H1 (cell line): ENCODE results near the gene NEDD9. TPM values are rescaled to one million over a fixed set of nuclear protein-coding genes. Genes with fewer than 3 reads are reported as not detected.

ENCODE experiments used
- CTCF ChIA-PET: fragments of 300-600 bp; sonication (Branson Sonifier 250); formaldehyde crosslinking; loops from one replicate; lab custom pipeline; 2021; ENCODE audit not compliant: partially characterized antibody; lab: Charles Lee
- POLR2A ChIA-PET: fragments of 300-600 bp; sonication (Branson Sonifier 250); formaldehyde crosslinking; loops from one replicate; lab custom pipeline; 2021; ENCODE audit warnings: inconsistent platforms; ENCODE audit not compliant: partially characterized antibody; lab: Charles Lee
- DNase-seq, 2 experiments: peaks; one replicate each; pipeline versions ENCODE4 v3.0.0 to v3.0.0-alpha.2; 2010 to 2022; ENCODE audit warnings: low spot score in 2 of 2, low read depth in 1 of 2, mixed read lengths in 1 of 2
- FAIRE-seq: peaks from 2 replicates; lab custom pipeline; 2011; peaks lifted over from hg19 to GRCh38; lab: Jason Lieb, UNC
- H2AFZ ChIP-seq: 2 replicates; pipeline ENCODE4 v1.8.1; 2012; ENCODE audit warnings: low read length, inconsistent platforms
- H2AK5ac ChIP-seq: 2 replicates; pipeline ENCODE4 v1.6.1; 2013; ENCODE audit warnings: low read depth, low read length
- H2BK120ac ChIP-seq: replicated peaks from 2 replicates; pipeline ENCODE3; 2013; ENCODE audit warnings: low read depth, low read length, inconsistent platforms
- H2BK12ac ChIP-seq: 2 replicates; pipeline ENCODE4 v1.6.1; 2013; ENCODE audit warnings: low read depth, low read length
- H2BK15ac ChIP-seq: 2 replicates; pipeline ENCODE4 v1.6.1; 2013; ENCODE audit warnings: low read length
- H2BK20ac ChIP-seq: 2 replicates; pipeline ENCODE4 v1.6.1; 2013; ENCODE audit warnings: low read length
- H2BK5ac ChIP-seq: 2 replicates; pipeline ENCODE4 v1.6.1; 2013; ENCODE audit warnings: low read depth, low read length
- H3K14ac ChIP-seq: 2 replicates; pipeline ENCODE4 v1.6.1; 2013; ENCODE audit warnings: inconsistent platforms; ENCODE audit not compliant: insufficient read length
- H3K18ac ChIP-seq: 2 replicates; pipeline ENCODE4 v1.6.1; 2013; ENCODE audit warnings: low read length; ENCODE audit errors: extremely low read depth
- H3K23ac ChIP-seq: 2 replicates; pipeline ENCODE4 v1.6.1; 2013; ENCODE audit warnings: inconsistent platforms; ENCODE audit not compliant: insufficient read length
- H3K23me2 ChIP-seq: 2 replicates; pipeline ENCODE4 v1.6.1; 2013; ENCODE audit warnings: low read depth, low read length
- H3K27ac ChIP-seq: 2 replicates; pipeline ENCODE4 v1.6.1; 2011; ENCODE audit warnings: low read depth, low read length, inconsistent platforms
- H3K27me3 ChIP-seq, 4 experiments: replicated peaks in 1 of 4; 1 replicate in 1 of 4; 2 replicates in 3 of 4; pipeline versions ENCODE4 v1.6.1 to v1.8.1; 2011 to 2013; ENCODE audit warnings: low read length in 3 of 4, mild to moderate bottlenecking in 3 of 4, inconsistent platforms in 2 of 4, mixed read lengths in 2 of 4, moderate library complexity in 1 of 4; ENCODE audit not compliant: control insufficient read depth in 3 of 4, insufficient read depth in 3 of 4; ENCODE audit errors: extremely low read depth in 1 of 4
- H3K36me3 ChIP-seq, 4 experiments: 2 replicates each; pipeline versions ENCODE4 v1.6.1 to v1.8.1; 2011 to 2013; ENCODE audit warnings: mild to moderate bottlenecking in 4 of 4, low read length in 3 of 4, moderate library complexity in 2 of 4, control low read depth in 1 of 4, inconsistent platforms in 1 of 4; ENCODE audit not compliant: insufficient read depth in 4 of 4, control insufficient read depth in 2 of 4
- H3K4ac ChIP-seq: replicated peaks from 2 replicates; pipeline ENCODE3; 2013; ENCODE audit warnings: low read length, low read depth, mixed read lengths, inconsistent platforms; ENCODE audit not compliant: insufficient read length
- H3K4me1 ChIP-seq, 4 experiments: replicated peaks in 1 of 4; 1 replicate in 1 of 4; 2 replicates in 3 of 4; pipeline versions ENCODE4 v1.6.1 to v1.8.1; 2011 to 2013; ENCODE audit warnings: low read length in 3 of 4, inconsistent platforms in 2 of 4, mixed read lengths in 1 of 4; ENCODE audit not compliant: insufficient read depth in 4 of 4, control insufficient read depth in 3 of 4
- H3K4me2 ChIP-seq, 2 experiments: 2 replicates each; pipeline versions ENCODE4 v1.6.1 to v1.8.1; 2011 to 2013; ENCODE audit warnings: low read depth in 2 of 2, low read length in 2 of 2, control low read depth in 1 of 2, inconsistent platforms in 1 of 2, mild to moderate bottlenecking in 1 of 2; ENCODE audit not compliant: insufficient read depth in 1 of 2
- H3K4me3 ChIP-seq, 4 experiments: fragments of 200-600, 300-600 bp in 1 of 4; sonication (generic), shearing (Covaris generic), sonication (Bioruptor Twin) in 1 of 4; 2 replicates each; pipeline versions ENCODE4 v1.5.1 to v1.8.1; 2011 to 2016; ENCODE audit warnings: low read length in 4 of 4, low read depth in 3 of 4, control low read depth in 2 of 4, inconsistent platforms in 2 of 4, mild to moderate bottlenecking in 2 of 4, mixed read lengths in 1 of 4, moderate library complexity in 1 of 4; ENCODE audit not compliant: insufficient read depth in 2 of 4; ENCODE audit errors: extremely low read depth in 1 of 4
- H3K56ac ChIP-seq: replicated peaks from 2 replicates; pipeline ENCODE3; 2013; ENCODE audit warnings: low read depth, mild to moderate bottlenecking, mixed read lengths, low read length, inconsistent platforms; ENCODE audit not compliant: insufficient read length
- H3K79me1 ChIP-seq: 2 replicates; pipeline ENCODE4 v1.6.1; 2013; ENCODE audit warnings: low read depth, low read length, control low read depth
- H3K79me2 ChIP-seq, 2 experiments: 2 replicates each; pipeline versions ENCODE4 v1.6.1 to v1.8.1; 2012 to 2013; ENCODE audit warnings: low read length in 2 of 2, mild to moderate bottlenecking in 2 of 2, inconsistent platforms in 1 of 2; ENCODE audit not compliant: insufficient read depth in 2 of 2, control insufficient read depth in 1 of 2
- H3K9ac ChIP-seq, 4 experiments: replicated peaks in 1 of 4; 1 replicate in 1 of 4; 2 replicates in 3 of 4; pipeline versions ENCODE4 v1.6.1 to v1.8.1; 2011 to 2013; ENCODE audit warnings: low read depth in 3 of 4, low read length in 3 of 4, control low read depth in 2 of 4, mild to moderate bottlenecking in 2 of 4, moderate library complexity in 2 of 4, inconsistent platforms in 1 of 4; ENCODE audit errors: extremely low read depth in 1 of 4
- H3K9me3 ChIP-seq, 2 experiments: 2 replicates each; pipeline versions ENCODE4 v1.6.1 to v1.8.1; 2012 to 2013; ENCODE audit warnings: mild to moderate bottlenecking in 2 of 2, moderate library complexity in 2 of 2, control low read depth in 1 of 2, inconsistent platforms in 1 of 2, low read depth in 1 of 2, low read length in 1 of 2, mixed read lengths in 1 of 2; ENCODE audit not compliant: insufficient read depth in 2 of 2
- H4K20me1 ChIP-seq, 2 experiments: replicated peaks in 1 of 2; 2 replicates each; pipeline versions ENCODE3 to v1.8.1; 2011 to 2013; ENCODE audit warnings: inconsistent platforms in 2 of 2, low read length in 2 of 2, mild to moderate bottlenecking in 1 of 2; ENCODE audit not compliant: insufficient read depth in 2 of 2, control insufficient read depth in 1 of 2
- H4K5ac ChIP-seq: 2 replicates; pipeline ENCODE4 v1.6.1; 2013; ENCODE audit warnings: low read length, low read depth, mixed read lengths, inconsistent platforms; ENCODE audit not compliant: insufficient read length
- H4K8ac ChIP-seq: 2 replicates; pipeline ENCODE4 v1.8.0; 2013; ENCODE audit warnings: mild to moderate bottlenecking, moderate library complexity, low read length, inconsistent platforms; ENCODE audit not compliant: insufficient read depth; ENCODE audit errors: extremely low read depth
- H4K91ac ChIP-seq: replicated peaks from 2 replicates; pipeline ENCODE3; 2013; ENCODE audit warnings: low read length, mixed read lengths, inconsistent platforms; ENCODE audit not compliant: insufficient read length
- CHD1 ChIP-seq: IDR thresholded peaks from 2 replicates; pipeline ENCODE4 v1.6.1; 2012; ENCODE audit warnings: low read depth, low read length, improper control_type of control experiment
- CTBP2 ChIP-seq: IDR thresholded peaks from 2 replicates; pipeline ENCODE4 v1.7.0; 2011; ENCODE audit warnings: borderline replicate concordance, mild to moderate bottlenecking, moderate library complexity, mixed read lengths, low read length; ENCODE audit not compliant: insufficient read depth, insufficient read length
- POLR2A ChIP-seq, 2 experiments: IDR thresholded peaks; 1 replicate in 1 of 2; 2 replicates in 1 of 2; pipeline ENCODE4 v1.6.1; 2011; ENCODE audit warnings: low read depth in 2 of 2, low read length in 2 of 2, mild to moderate bottlenecking in 2 of 2; ENCODE audit errors: control extremely low read depth in 1 of 2
- RNF2 ChIP-seq: fragments of 200-900, 300-1000 bp; sonication (generic); IDR thresholded peaks from 2 replicates; pipeline ENCODE4 v1.7.1; 2016; ENCODE audit warnings: borderline replicate concordance, low read depth, mild to moderate bottlenecking, antibody characterized with exemption, low read length; ENCODE audit not compliant: poor library complexity, severe bottlenecking; ENCODE audit errors: missing control alignments
- SIRT6 ChIP-seq: IDR thresholded peaks from one replicate; pipeline ENCODE4 v1.7.1; 2012; ENCODE audit warnings: low read length, inconsistent platforms
- SP1 ChIP-seq: IDR thresholded peaks from 2 replicates; pipeline ENCODE4 v1.6.1; 2011; ENCODE audit warnings: low read depth, low read length
- SP4 ChIP-seq: IDR thresholded peaks from 2 replicates; pipeline ENCODE4 v1.6.1; 2012; ENCODE audit warnings: low read length, inconsistent platforms
- TAF7 ChIP-seq: optimal IDR thresholded peaks from 2 replicates; pipeline ENCODE3; 2011; ENCODE audit warnings: low read depth, mild to moderate bottlenecking, inconsistent platforms, low read length, moderate library complexity, borderline replicate concordance
- USF2 ChIP-seq: IDR thresholded peaks from 2 replicates; pipeline ENCODE4 v1.6.1; 2011; ENCODE audit warnings: low read length, improper control_type of control experiment
- WGBS, 2 experiments: shearing (Covaris generic) in 1 of 2; methylation state at CpG; one replicate each; pipeline versions ENCODE4 v1.1.6 to v1.1.7; 2013 to 2015; ENCODE audit warnings: low lambda C conversion rate in 2 of 2, mixed read lengths in 2 of 2, inconsistent platforms in 1 of 2, low coverage in 1 of 2, missing lambda C conversion rate in 1 of 2; ENCODE audit not compliant: insufficient replicate concordance in 2 of 2, insufficient coverage in 1 of 2, insufficient read length in 1 of 2; ENCODE audit errors: extremely low coverage in 1 of 2, missing lambda C conversion rate in 1 of 2; 5-methylcytosine and 5-hydroxymethylcytosine counted together
- polyA plus RNA-seq, 7 experiments: library from polyadenylated mRNA; depleted of rRNA in 3 of 7; stranded (reverse) in 5 of 7; unstranded in 2 of 7; fragments of >200 nt in 5 of 7; fragments of 200-250 nt in 2 of 7; gene quantifications; 1 replicate in 5 of 7; 2 replicates in 1 of 7; 4 replicates in 1 of 7; pipeline versions ENCODE4 v1.2.1 to v1.2.3, GENCODE V29; 2011 to 2013; ENCODE audit warnings: missing spikeins in 2 of 7, mixed read lengths in 2 of 7
- total RNA-seq: library from RNA; stranded (reverse); fragmentation: NEBNext Ultra II Directional; extraction: Animal tissue kit (Norgen Biotek cat#: 25700); gene quantifications from 2 replicates; pipeline ENCODE4 v1.2.1, GENCODE V29; 2021
- TF ChIP-seq, protein P1 (sequence below): IDR thresholded peaks from 2 replicates; pipeline ENCODE4 v1.6.1; 2012; ENCODE audit warnings: inconsistent platforms
- TF ChIP-seq, protein P2 (sequence below): IDR thresholded peaks from 2 replicates; pipeline ENCODE4 v1.6.1; 2012; ENCODE audit warnings: inconsistent platforms

The NEDD9 gene
- total and polyA plus RNA-seq, 2 of the 8 experiments (the other 6 are each of a cell fraction or from before 2014, with no cell fraction given), result 3.6 to 12.0 TPM

GRCh38 chr6:11271228-11272020 lies 39.0 kb upstream of the NEDD9 start:
- Histone ChIP-seq H3K36me3 (no peaks in the 10 kb centered on the region), H3K27me3 (no peaks in the 10 kb centered on the region), H4K5ac (no peak overlapping the region), H2AK5ac (no peak overlapping the region), H3K79me2 (no peaks in the 10 kb centered on the region), H2BK20ac (no peak overlapping the region), H3K4ac (no peak overlapping the region), H4K20me1 (no peaks in the 10 kb centered on the region), H3K14ac (no peak overlapping the region), H2BK15ac (no peak overlapping the region), H3K9me3 (no peaks in the 10 kb centered on the region), H3K9ac (no peak overlapping the region), H3K79me1 (no peaks in the 10 kb centered on the region), H3K23me2 (no peaks in the 10 kb centered on the region), H3K18ac (no peak overlapping the region), H4K91ac (no peak overlapping the region), H3K4me1 (no peaks in the 10 kb centered on the region), H2AFZ (no peak overlapping the region), H2BK12ac (no peak overlapping the region), H3K27ac (no peak overlapping the region), H3K56ac (no peak overlapping the region), H3K4me2 (no peak overlapping the region), H3K23ac (no peak overlapping the region), H2BK120ac (no peak overlapping the region), H4K8ac (no peak overlapping the region), H3K4me3 (no peak overlapping the region), H2BK5ac (no peak overlapping the region)
- ChIA-PET POLR2A (interaction anchor here (1.9 kb wide), 1 partner anchor 9 kb away, joined by 5 read pairs; no protein-coding TSS in a partner anchor), CTCF (interaction anchor here (1.0 to 1.4 kb wide), 2 partner anchors 9 to 34 kb away, joined by 3 read pairs; no protein-coding TSS in a partner anchor)
- 89% methylated on average over 4 of the region's 4 CpGs; no CpG with 5 or more reads in 1 of the 2 experiments for WGBS, 2 experiments
- DNase-seq (no peak), FAIRE-seq (no peak)
- no peak for TF ChIP-seq CHD1
- no peak for TF ChIP-seq POLR2A (IDR thresholded peaks at IDR 0.05; ENCODE audit: control extremely low read depth in 1 of 2, low read depth in 2 of 2, low read length in 2 of 2)
- TF ChIP-seq CTBP2, result no peak
- TF ChIP-seq SIRT6, result no peak
- TF ChIP-seq SP4, result no peak
- no peak for TF ChIP-seq SP1
- no peak for TF ChIP-seq RNF2
- TF ChIP-seq TAF7, result no peak
- TF ChIP-seq, protein P1, sequence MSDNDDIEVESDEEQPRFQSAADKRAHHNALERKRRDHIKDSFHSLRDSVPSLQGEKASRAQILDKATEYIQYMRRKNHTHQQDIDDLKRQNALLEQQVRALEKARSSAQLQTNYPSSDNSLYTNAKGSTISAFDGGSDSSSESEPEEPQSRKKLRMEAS, result no peak
- TF ChIP-seq, protein P2, sequence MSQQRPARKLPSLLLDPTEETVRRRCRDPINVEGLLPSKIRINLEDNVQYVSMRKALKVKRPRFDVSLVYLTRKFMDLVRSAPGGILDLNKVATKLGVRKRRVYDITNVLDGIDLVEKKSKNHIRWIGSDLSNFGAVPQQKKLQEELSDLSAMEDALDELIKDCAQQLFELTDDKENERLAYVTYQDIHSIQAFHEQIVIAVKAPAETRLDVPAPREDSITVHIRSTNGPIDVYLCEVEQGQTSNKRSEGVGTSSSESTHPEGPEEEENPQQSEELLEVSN, result no peak
- no peak for TF ChIP-seq USF2
